Suprapubic skin (tissue), 4 donors: Measurements from ENCODE around the gene FYN. TPM values are rescaled to one million over a fixed set of nuclear protein-coding genes. Genes with fewer than 3 reads are reported as not detected.

Experiments
- DNase-seq, 2 donors: peaks; one replicate each; pipeline ENCODE4 v3.0.0-alpha.2; 2019; ENCODE audit warnings: low spot score in 2 of 2
- H3K27ac ChIP-seq: fragments of 200-600 bp; sonication (generic); one replicate; pipeline ENCODE4 v1.5.1; 2019
- H3K27me3 ChIP-seq: fragments of 200-600 bp; sonication (generic); one replicate; pipeline ENCODE4 v1.5.1; 2019
- H3K36me3 ChIP-seq: fragments of 200-600 bp; sonication (generic); one replicate; pipeline ENCODE4 v1.5.1; 2019
- H3K4me1 ChIP-seq: fragments of 200-600 bp; sonication (generic); one replicate; pipeline ENCODE4 v1.5.1; 2019
- H3K4me3 ChIP-seq: fragments of 200-600 bp; sonication (generic); one replicate; pipeline ENCODE4 v1.5.1; 2019; ENCODE audit warnings: mild to moderate bottlenecking
- H3K9me3 ChIP-seq: fragments of 200-600 bp; sonication (generic); one replicate; pipeline ENCODE4 v1.5.1; 2019
- CTCF ChIP-seq, 2 donors: fragments of 200-600 bp in 1 of 2; fragments of 450-650 bp in 1 of 2; sonication (generic) in 1 of 2; IDR thresholded peaks; one replicate each; pipeline ENCODE4 v1.5.1; 2016 to 2019; ENCODE audit warnings: antibody characterized with exemption in 2 of 2, mild to moderate bottlenecking in 1 of 2, moderate library complexity in 1 of 2
- EP300 ChIP-seq: sonication (generic); formaldehyde crosslinking; IDR thresholded peaks from one replicate; pipeline ENCODE4 v1.6.1; 2017; ENCODE audit warnings: antibody characterized with exemption
- POLR2A ChIP-seq, 2 donors: fragments of 450-650 bp; IDR thresholded peaks; one replicate each; pipeline ENCODE4 v1.6.1; 2017; ENCODE audit warnings: antibody characterized with exemption in 2 of 2, mild to moderate bottlenecking in 2 of 2, moderate library complexity in 2 of 2
- POLR2AphosphoS5 ChIP-seq, 3 donors: sonication (generic); formaldehyde crosslinking; IDR thresholded peaks; one replicate each; pipeline ENCODE4 v1.6.1; 2017; ENCODE audit warnings: antibody characterized with exemption in 3 of 3
- WGBS: methylation state at CpG from one replicate; pipeline ENCODE4 v1.1.5; 2018; 5-methylcytosine and 5-hydroxymethylcytosine counted together
- total RNA-seq, 4 donors: library from RNA; depleted of rRNA; stranded (reverse); fragments of >200 nt; gene quantifications; one replicate each; pipeline ENCODE4 v1.1.0, GENCODE V29; 2016

The FYN gene
- total RNA-seq, 4 donors from 2014 or later, result 36.6 to 89.6 (median 67.3) TPM

- 91% methylated on average over 2 of the region's 2 CpGs for WGBS
- Histone ChIP-seq H3K27me3 (peaks cover 3% of the 10 kb centered on the region), H3K36me3 (no peaks in the 10 kb centered on the region), H3K4me1 (no peaks in the 10 kb centered on the region), H3K9me3 (no peaks in the 10 kb centered on the region), H3K4me3 (no peak overlapping the region), H3K27ac (no peak overlapping the region)
- no peak for TF ChIP-seq CTCF (IDR thresholded peaks at IDR 0.05)
- no peak for TF ChIP-seq EP300
- TF ChIP-seq POLR2A (IDR thresholded peaks at IDR 0.05), result no peak
- no peak for TF ChIP-seq POLR2AphosphoS5 (IDR thresholded peaks at IDR 0.05)
- DNase-seq, result no peak
Measured at GRCh38 chr6:111880181-111880888, 7.1 kb upstream of the FYN start.

GRCh38 chr6:111875741-111876140, 2.5 kb upstream of the FYN start:
- H3K4me3 ChIP-seq, result no peak overlapping the region
- TF ChIP-seq CTCF (IDR thresholded peaks at IDR 0.05) (no peak), POLR2AphosphoS5 (IDR thresholded peaks at IDR 0.05) (no peak), POLR2A (IDR thresholded peaks at IDR 0.05) (no peak)
- DNase-seq, result no peak
- H3K4me1 ChIP-seq, result peaks cover 24% of the 10 kb centered on the region
- H3K9me3 ChIP-seq, result no peaks in the 10 kb centered on the region
- peaks cover 3% of the 10 kb centered on the region for H3K27me3 ChIP-seq
- WGBS, result 93% methylated on average over 4 of the region's 4 CpGs
- H3K36me3 ChIP-seq, result no peaks in the 10 kb centered on the region
- H3K27ac ChIP-seq, result no peak overlapping the region

- DNase-seq, result no peak
- WGBS, result 4% methylated on average over 8 of the region's 8 CpGs
- peak overlapping the region; percentile 13 for H3K27ac ChIP-seq
- H3K4me3 ChIP-seq, result peak overlapping the region; percentile 90
- TF ChIP-seq EP300, result no peak
- TF ChIP-seq POLR2AphosphoS5 (IDR thresholded peaks at IDR 0.05), result no peak
- TF ChIP-seq CTCF (IDR thresholded peaks at IDR 0.05), result no peak
- TF ChIP-seq POLR2A (IDR thresholded peaks at IDR 0.05), result no peak
- no peaks in the 10 kb centered on the region for H3K36me3 ChIP-seq
- H3K27me3 ChIP-seq, result peaks cover 3% of the 10 kb centered on the region
- H3K4me1 ChIP-seq, result peaks cover 34% of the 10 kb centered on the region
- H3K9me3 ChIP-seq, result no peaks in the 10 kb centered on the region
Measured at GRCh38 chr6:111874025-111874415, 768 bp upstream of the FYN start.

GRCh38 chr6:111872401-111873177, 663 bp downstream of the FYN start:
- Histone ChIP-seq H3K36me3 (no peaks in the 10 kb centered on the region), H3K27me3 (peaks cover 3% of the 10 kb centered on the region), H3K27ac (peak overlapping the region; percentile 96), H3K9me3 (no peaks in the 10 kb centered on the region), H3K4me1 (peaks cover 34% of the 10 kb centered on the region), H3K4me3 (peak overlapping the region; percentile 90)
- TF ChIP-seq EP300 (no peak), POLR2AphosphoS5 (IDR thresholded peaks at IDR 0.05) (no peak), CTCF (IDR thresholded peaks at IDR 0.05) (peak in 1 of 2 donors; percentile 11), POLR2A (IDR thresholded peaks at IDR 0.05) (peak in 1 of 2 donors; percentile 59)
- DNase-seq, result peak; percentile 75 to 78
- WGBS, result 1% methylated on average over 28 of the region's 83 CpGs

- WGBS, result 8% methylated on average over 13 of the region's 13 CpGs
- no peak for DNase-seq
Measured at GRCh38 chr6:111871725-111872400, 1.4 kb downstream of the FYN start.

More at GRCh38 chr6:111871725-111872400, 1.4 kb downstream of the FYN start:
- no peak for TF ChIP-seq CTCF (IDR thresholded peaks at IDR 0.05)
- Histone ChIP-seq H3K4me3 (peak overlapping the region; percentile 90), H3K9me3 (no peaks in the 10 kb centered on the region), H3K4me1 (peaks cover 34% of the 10 kb centered on the region), H3K27me3 (no peaks in the 10 kb centered on the region), H3K36me3 (no peaks in the 10 kb centered on the region), H3K27ac (peak overlapping the region; percentile 96)
